HepG2 (cell line): ENCODE measurements around the gene SH3D19. TPM values are rescaled to one million over a fixed set of nuclear protein-coding genes. Genes with fewer than 3 reads are reported as not detected.

ENCODE experiments used
- BHLHE40 ChIP-seq: IDR thresholded peaks from 2 replicates; pipeline ENCODE4 v1.6.1; 2011; ENCODE audit warnings: low read length, improper control_type of control experiment
- CENPX ChIP-seq: sonication (generic); formaldehyde crosslinking; IDR thresholded peaks from 2 replicates; pipeline ENCODE4 v1.9.0; 2021; ENCODE audit warnings: mild to moderate bottlenecking, missing genetic modification reagents, moderate library complexity
- EP300 ChIP-seq, 3 experiments: sonication (generic) in 1 of 3; formaldehyde crosslinking in 1 of 3; IDR thresholded peaks; 2 replicates each; pipeline versions ENCODE4 v1.5.1 to v1.6.1; 2011 to 2020; ENCODE audit warnings: low read depth in 2 of 3, low read length in 2 of 3, borderline replicate concordance in 1 of 3, improper control_type of control experiment in 1 of 3, mild to moderate bottlenecking in 1 of 3, missing genetic modification reagents in 1 of 3, moderate library complexity in 1 of 3
- ERF ChIP-seq: IDR thresholded peaks from 2 replicates; pipeline ENCODE4 v1.6.1; 2018; ENCODE audit warnings: missing biosample characterization, missing genetic modification reagents
- GZF1 ChIP-seq: sonication (generic); formaldehyde crosslinking; IDR thresholded peaks from 2 replicates; pipeline ENCODE4 v1.5.1; 2020; ENCODE audit warnings: mild to moderate bottlenecking, missing genetic modification reagents
- HNF4G ChIP-seq, 2 experiments: sonication (generic) in 1 of 2; formaldehyde crosslinking in 1 of 2; IDR thresholded peaks; 2 replicates each; pipeline versions ENCODE4 v1.4.0 to v1.6.1; 2011 to 2020; ENCODE audit warnings: borderline replicate concordance in 2 of 2, low read depth in 2 of 2, mild to moderate bottlenecking in 2 of 2, low read length in 1 of 2, missing genetic modification reagents in 1 of 2, moderate library complexity in 1 of 2
- IKZF4 ChIP-seq: sonication (generic); formaldehyde crosslinking; IDR thresholded peaks from 2 replicates; pipeline ENCODE4 v1.5.1; 2020; ENCODE audit warnings: borderline replicate concordance, mild to moderate bottlenecking, low read depth, missing genetic modification reagents; ENCODE audit errors: not compliant biosample characterization
- NPAS2 ChIP-seq: sonication (generic); formaldehyde crosslinking; IDR thresholded peaks from 2 replicates; pipeline ENCODE4 v1.8.0; 2022; ENCODE audit warnings: mild to moderate bottlenecking, missing genetic modification reagents, borderline replicate concordance
- POLR2AphosphoS5 ChIP-seq: IDR thresholded peaks from 2 replicates; pipeline ENCODE4 v1.6.1; 2012; ENCODE audit warnings: low read depth, low read length
- RAD51 ChIP-seq: fragments of 450-650 bp; IDR thresholded peaks from 2 replicates; pipeline ENCODE4 v1.6.1; 2016; ENCODE audit warnings: borderline replicate concordance
- SMAD9 ChIP-seq: sonication (generic); formaldehyde crosslinking; IDR thresholded peaks from 2 replicates; pipeline ENCODE4 v1.5.1; 2020; ENCODE audit warnings: mild to moderate bottlenecking, missing genetic modification reagents
- SOX5 ChIP-seq: IDR thresholded peaks from 2 replicates; pipeline ENCODE4 v1.6.1; 2016; ENCODE audit warnings: borderline replicate concordance
- SOX6 ChIP-seq, 2 experiments: fragments of 450-650 bp in 1 of 2; sonication (generic) in 1 of 2; formaldehyde crosslinking in 1 of 2; IDR thresholded peaks; 2 replicates each; pipeline versions ENCODE4 v1.4.0 to v1.6.1; 2017 to 2020; ENCODE audit warnings: antibody characterized with exemption in 1 of 2, mild to moderate bottlenecking in 1 of 2, missing genetic modification reagents in 1 of 2
- STAG1 ChIP-seq: sonication (generic); formaldehyde crosslinking; IDR thresholded peaks from 2 replicates; pipeline ENCODE4 v1.4.0; 2020; ENCODE audit warnings: missing genetic modification reagents
- TBX2 ChIP-seq: sonication (generic); formaldehyde crosslinking; IDR thresholded peaks from 2 replicates; pipeline ENCODE4 v1.5.0; 2020; ENCODE audit warnings: missing genetic modification reagents, mild to moderate bottlenecking, borderline replicate concordance
- TEAD2 ChIP-seq: sonication (generic); formaldehyde crosslinking; IDR thresholded peaks from 2 replicates; pipeline ENCODE4 v1.9.0; 2021; ENCODE audit warnings: missing genetic modification reagents
- ZBTB33 ChIP-seq: sonication (generic); formaldehyde crosslinking; IDR thresholded peaks from 2 replicates; pipeline ENCODE4 v1.4.0; 2020; ENCODE audit warnings: missing genetic modification reagents
- ZFP1 ChIP-seq: IDR thresholded peaks from 2 replicates; pipeline ENCODE4 v1.6.1; 2016
- ZNF235 ChIP-seq: sonication (generic); formaldehyde crosslinking; IDR thresholded peaks from 2 replicates; pipeline ENCODE4 v1.8.1; 2023; ENCODE audit warnings: mild to moderate bottlenecking, missing genetic modification reagents, borderline replicate concordance
- ZNF564 ChIP-seq: sonication (generic); formaldehyde crosslinking; IDR thresholded peaks from 2 replicates; pipeline ENCODE4 v1.8.1; 2023; ENCODE audit warnings: mild to moderate bottlenecking, missing genetic modification reagents
- ZNF567 ChIP-seq: sonication (generic); formaldehyde crosslinking; IDR thresholded peaks from 2 replicates; pipeline ENCODE4 v1.8.1; 2023; ENCODE audit warnings: mild to moderate bottlenecking, missing genetic modification reagents, borderline replicate concordance
- ZNF704 ChIP-seq: sonication (generic); formaldehyde crosslinking; IDR thresholded peaks from 2 replicates; pipeline ENCODE4 v1.8.1; 2023; ENCODE audit warnings: mild to moderate bottlenecking, inconsistent platforms, moderate library complexity, missing genetic modification reagents, borderline replicate concordance
- ZNF788 ChIP-seq: sonication (generic); formaldehyde crosslinking; IDR thresholded peaks from 2 replicates; pipeline ENCODE4 v1.5.0; 2020; ENCODE audit warnings: mild to moderate bottlenecking, missing genetic modification reagents, borderline replicate concordance
- ZNF878 ChIP-seq: sonication (generic); formaldehyde crosslinking; IDR thresholded peaks from 2 replicates; pipeline ENCODE4 v1.8.1; 2023; ENCODE audit warnings: mild to moderate bottlenecking, missing genetic modification reagents, moderate library complexity
- ZXDC ChIP-seq: sonication (generic); formaldehyde crosslinking; IDR thresholded peaks from 2 replicates; pipeline ENCODE4 v1.5.0; 2020; ENCODE audit warnings: mild to moderate bottlenecking, missing genetic modification reagents
- polyA plus RNA-seq, 8 experiments: library from polyadenylated mRNA; depleted of rRNA in 3 of 8; stranded (reverse) in 7 of 8; unstranded in 1 of 8; fragments of >200 nt; fragmentation: Illumina TruSeq in 4 of 8; extraction: Trizol in 4 of 8; gene quantifications; 2 replicates each; pipeline versions ENCODE4 v1.2.1 to v1.2.3, GENCODE V29; 2011 to 2016; ENCODE audit warnings: low read depth in 4 of 8, missing spikeins in 1 of 8, mixed read lengths in 1 of 8; ENCODE audit not compliant: insufficient read depth in 1 of 8
- total RNA-seq, 5 experiments: library from RNA; depleted of rRNA; stranded (reverse); fragments of >200 nt; fragmentation: Illumina TruSeq; extraction: Trizol; gene quantifications; 2 replicates each; pipeline ENCODE4 v1.2.3, GENCODE V29; 2016; ENCODE audit warnings: low read depth in 1 of 5

SH3D19 gene
- total and polyA plus RNA-seq, 2 of the 13 experiments (the other 11 are each of a cell fraction or from before 2014, with no cell fraction given) = 31.2 to 38.0 TPM

- TF ChIP-seq CENPX (CRISPR knock-in tag) = no peak
- TF ChIP-seq ZNF788 (CRISPR knock-in tag) = peak; percentile 52; the same call in 1 of the 2 replicates
- TF ChIP-seq BHLHE40 = peak; percentile 96
- TF ChIP-seq ERF (CRISPR knock-in tag) = peak; percentile 79; the same call in 1 of the 2 replicates
- no peak for TF ChIP-seq ZNF878 (CRISPR knock-in tag)
- no peak for TF ChIP-seq SMAD9 (CRISPR knock-in tag)
- TF ChIP-seq SOX6 (IDR thresholded peaks at IDR 0.05) = no peak
- peak; percentile 88 for TF ChIP-seq SOX6 (CRISPR knock-in tag; IDR thresholded peaks at IDR 0.05)
- TF ChIP-seq ZNF235 (CRISPR knock-in tag) = no peak
- peak; percentile 22; the same call in 1 of the 2 replicates for TF ChIP-seq STAG1 (CRISPR knock-in tag)
- peak; percentile 35; the same call in 1 of the 2 replicates for TF ChIP-seq ZXDC
- peak; percentile 83; the same call in 1 of the 2 replicates for TF ChIP-seq SOX5 (CRISPR knock-in tag)
- TF ChIP-seq ZNF564 (CRISPR knock-in tag) = peak; percentile 46; the same call in 1 of the 2 replicates
- no peak for TF ChIP-seq IKZF4 (CRISPR knock-in tag)
- peak; percentile 60 for TF ChIP-seq ZBTB33 (CRISPR knock-in tag)
- TF ChIP-seq TEAD2 (CRISPR knock-in tag) = no peak
- TF ChIP-seq NPAS2 (CRISPR knock-in tag) = no peak
- no peak for TF ChIP-seq GZF1 (CRISPR knock-in tag)
- peak; percentile 81 for TF ChIP-seq POLR2AphosphoS5
- peak; percentile 87; the same call in 1 of the 2 replicates for TF ChIP-seq HNF4G (IDR thresholded peaks at IDR 0.05; ENCODE audit: borderline replicate concordance, low read depth, low read length)
- TF ChIP-seq HNF4G (CRISPR knock-in tag; IDR thresholded peaks at IDR 0.05; ENCODE audit: borderline replicate concordance, low read depth) = peak; percentile 87
- no peak for TF ChIP-seq ZNF567 (CRISPR knock-in tag)
- TF ChIP-seq TBX2 (CRISPR knock-in tag) = peak; percentile 90
- TF ChIP-seq ZFP1 = no peak
- TF ChIP-seq EP300 (IDR thresholded peaks at IDR 0.05; ENCODE audit: low read depth in 2 of 2, low read length in 2 of 2) = peak in 1 of 2 experiments; percentile 61; a peak in 1 of 4 replicates
- TF ChIP-seq EP300 (CRISPR knock-in tag; IDR thresholded peaks at IDR 0.05; ENCODE audit: borderline replicate concordance) = peak; percentile 57
- TF ChIP-seq RAD51 = no peak
- no peak for TF ChIP-seq ZNF704 (CRISPR knock-in tag)
Observed at GRCh38 chr4:151324752-151325110, 674 bp downstream of the SH3D19 start (continued).
